GOT3 (cell line): ENCODE data around the gene ORC2.
"Not testable (repeated sequence)": the region's sequence is repeated elsewhere in the genome, so short reads cannot be mapped to it uniquely, and the experiment has no call there.

ENCODE experiments used
- DNase-seq: peaks from one replicate; lab custom pipeline; 2025; ENCODE audit warnings: mixed read lengths; lab: John Stamatoyannopoulos, UW

Gene ORC2

DNA sequence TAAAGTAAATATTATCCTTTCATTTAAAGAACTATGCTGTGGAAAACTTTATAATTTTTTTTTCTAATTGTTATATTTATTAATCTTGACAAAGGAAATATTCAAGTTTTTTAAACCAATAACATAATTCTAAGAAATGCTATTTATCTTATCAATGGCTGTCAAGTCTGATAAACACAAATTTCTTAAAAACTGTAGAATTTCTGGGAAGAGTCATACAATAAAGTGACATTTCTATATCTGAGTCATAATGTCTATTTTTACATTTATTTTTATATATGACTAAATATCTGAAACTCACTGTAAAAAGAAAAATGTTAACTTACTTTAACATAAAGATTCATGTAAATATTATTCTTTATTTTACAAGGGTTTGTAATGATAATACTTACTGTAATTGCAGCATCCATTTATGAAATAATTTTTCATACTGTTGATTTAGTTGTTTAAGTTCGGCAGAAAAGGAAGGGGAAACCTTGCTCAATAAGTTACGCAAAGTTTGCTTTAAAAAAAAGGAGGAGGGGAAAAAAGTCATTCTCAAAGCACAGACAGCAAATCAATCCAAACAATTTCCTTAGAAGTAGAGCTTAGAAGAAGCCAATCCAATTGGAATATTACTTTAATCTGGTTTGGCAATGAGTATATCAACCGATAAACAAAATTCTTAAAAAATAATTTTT is 32.4 kb downstream of the ORC2 start:
- no peak for DNase-seq

DNA sequence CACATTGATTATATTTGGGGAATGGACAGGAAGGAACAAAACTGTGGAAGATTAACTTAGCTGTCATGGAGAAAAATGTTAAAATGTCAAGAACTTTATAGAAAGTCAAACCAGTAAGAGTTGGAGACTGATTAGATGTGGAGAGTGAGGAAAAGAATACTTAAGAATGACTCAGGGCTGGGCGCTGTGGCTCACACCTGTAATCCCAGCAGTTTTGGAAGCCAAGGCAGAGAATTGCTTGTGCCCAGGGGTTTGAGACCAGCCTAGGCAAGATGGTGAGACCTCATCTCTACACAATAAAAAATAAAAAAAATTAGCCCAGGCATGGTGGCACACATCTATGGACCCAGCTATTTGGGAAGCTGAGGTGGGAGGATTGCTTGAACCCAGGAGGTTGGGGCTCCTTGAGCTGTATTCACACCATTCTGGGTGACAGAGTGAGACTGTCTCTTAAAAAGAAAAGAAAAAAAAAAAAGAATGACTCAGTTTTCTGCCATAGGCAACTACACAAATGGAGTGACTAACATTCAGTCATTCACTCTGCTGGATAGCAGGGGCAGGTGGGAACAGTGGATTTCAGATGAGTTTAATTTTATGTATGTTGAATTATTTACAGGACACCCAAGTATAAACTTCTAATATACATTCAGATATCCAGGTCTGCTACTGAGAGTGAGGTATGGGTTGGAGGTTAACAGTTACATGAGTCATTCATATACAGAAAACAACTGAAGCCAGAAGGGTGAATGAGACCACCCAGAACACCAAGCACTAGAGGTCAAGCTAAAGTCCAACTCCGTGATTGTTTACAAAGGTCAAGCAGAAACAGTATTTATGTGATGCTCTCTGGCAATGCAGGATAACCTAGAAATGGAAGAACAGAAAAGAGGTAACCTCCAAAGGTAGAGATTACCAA is 33.9 kb downstream of the ORC2 start:
- no peak for DNase-seq

DNA sequence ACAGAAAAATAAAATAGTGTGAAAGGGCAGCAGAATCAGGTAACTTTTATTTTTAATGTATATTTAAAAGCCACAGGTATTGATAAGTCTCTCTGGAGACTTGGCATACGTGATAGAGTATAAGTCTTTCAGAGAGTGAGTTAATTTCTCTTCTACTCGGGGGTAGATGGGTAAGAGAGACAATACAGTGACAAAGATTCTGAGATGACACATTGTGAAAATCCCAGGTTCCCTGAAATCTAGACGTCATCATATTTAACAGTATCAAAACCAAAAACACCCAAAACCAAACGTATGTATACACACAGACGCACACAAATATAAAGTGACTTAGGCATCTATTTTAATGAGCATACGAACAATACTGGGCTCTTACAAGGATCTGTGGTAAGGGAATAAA is 41.0 kb downstream of the ORC2 start:
- DNase-seq, result no peak

DNA sequence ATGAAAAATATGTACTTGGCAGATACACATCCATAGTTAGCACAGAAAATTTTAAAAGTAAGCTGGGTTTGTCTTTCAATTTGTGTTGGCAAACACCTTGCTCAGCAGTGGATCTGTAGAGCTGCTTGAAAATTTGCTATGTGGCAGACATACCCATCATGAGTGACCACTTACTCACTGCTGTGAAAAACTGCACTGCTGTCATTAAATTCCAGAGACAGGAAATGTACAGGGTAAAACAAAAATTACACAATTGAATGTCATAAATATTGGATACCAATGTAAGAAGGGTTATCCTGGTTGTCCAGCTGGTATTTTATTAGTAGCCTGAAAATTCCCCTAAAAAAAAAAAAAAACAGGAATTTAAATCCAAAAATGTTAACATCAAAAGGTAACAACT is 49.8 kb downstream of the ORC2 start:
- DNase-seq, result no peak

DNA sequence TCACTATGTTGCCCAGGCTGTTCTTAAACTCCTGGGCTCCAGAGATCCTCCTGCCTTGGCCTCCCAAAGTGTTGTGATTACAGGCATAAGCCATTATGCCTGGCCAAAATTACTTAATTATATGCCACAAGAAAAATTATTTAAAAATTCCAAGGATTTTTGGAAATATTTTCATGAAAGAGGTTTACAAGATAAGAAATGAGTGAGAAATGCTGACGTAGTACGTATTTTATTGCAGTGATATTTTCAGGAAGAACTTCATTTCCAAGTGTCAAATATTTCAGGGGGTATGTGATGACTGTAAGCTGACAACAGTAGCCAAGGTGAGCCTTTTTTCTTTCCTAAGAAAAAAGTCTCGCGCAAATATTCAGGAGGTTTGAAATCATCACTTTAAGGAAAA is 53.5 kb downstream of the ORC2 start:
- DNase-seq, result no peak

DNA sequence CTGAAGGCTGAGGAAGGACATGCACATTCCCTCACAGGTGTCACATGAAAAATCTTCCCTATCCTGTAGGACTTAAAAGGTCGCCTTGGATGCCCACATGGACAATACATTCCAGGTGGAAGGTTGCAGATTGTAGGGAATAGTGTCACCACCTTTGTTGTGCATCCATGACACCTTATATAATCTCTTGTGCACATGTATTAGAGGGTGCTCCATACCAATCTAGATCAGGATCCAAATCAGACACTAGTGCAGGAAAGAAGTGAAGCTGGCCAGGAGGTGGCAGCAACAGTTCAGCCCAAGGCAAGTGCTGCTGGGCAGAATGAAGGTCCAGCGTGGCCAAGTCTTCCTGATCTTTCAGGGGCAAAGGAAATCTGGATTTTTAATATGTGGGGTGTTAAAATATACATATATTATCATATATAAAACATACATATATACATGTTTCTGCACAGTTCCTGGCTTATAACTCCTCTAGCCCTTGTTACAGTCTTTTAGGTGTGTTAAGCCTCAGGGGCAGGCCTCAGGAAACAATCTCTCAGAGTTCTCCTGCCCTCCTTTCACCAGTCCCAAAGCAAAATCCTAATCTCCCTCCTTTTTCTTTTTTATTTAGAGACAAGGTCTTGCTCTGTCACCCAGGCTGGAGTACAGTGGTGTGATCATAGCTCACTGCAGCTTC is 57.7 kb downstream of the ORC2 start:
- peak; percentile 18 for DNase-seq

DNA sequence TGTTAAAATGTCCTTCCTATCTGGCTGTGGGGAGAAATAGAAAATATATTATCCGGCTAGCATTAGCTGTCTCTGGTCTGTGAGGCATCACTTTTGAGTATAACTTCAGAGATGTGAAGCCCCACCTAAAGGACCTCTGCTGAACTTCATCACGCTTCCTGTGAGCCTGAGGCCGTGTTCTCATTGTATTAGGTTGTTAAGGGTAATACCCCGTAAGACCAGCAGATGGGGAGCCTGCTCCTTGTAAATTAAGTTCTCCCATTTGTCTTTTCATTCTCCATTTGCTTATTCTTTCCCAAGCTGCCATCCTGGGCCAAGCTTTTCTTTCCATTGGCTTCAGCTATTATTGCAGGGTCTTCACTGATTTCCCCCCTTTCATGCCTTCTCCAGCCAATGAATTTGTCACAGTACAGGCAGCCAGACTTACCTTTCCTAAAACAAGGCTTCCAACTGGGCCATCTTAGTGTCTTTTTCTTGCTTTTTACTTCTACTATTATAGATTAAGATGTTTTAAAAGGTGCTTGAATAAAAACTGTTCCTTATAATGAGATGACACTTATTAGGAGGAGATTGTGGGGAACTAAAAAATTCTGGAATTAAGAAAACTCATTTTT is 61.9 kb downstream of the ORC2 start:
- no peak for DNase-seq

DNA sequence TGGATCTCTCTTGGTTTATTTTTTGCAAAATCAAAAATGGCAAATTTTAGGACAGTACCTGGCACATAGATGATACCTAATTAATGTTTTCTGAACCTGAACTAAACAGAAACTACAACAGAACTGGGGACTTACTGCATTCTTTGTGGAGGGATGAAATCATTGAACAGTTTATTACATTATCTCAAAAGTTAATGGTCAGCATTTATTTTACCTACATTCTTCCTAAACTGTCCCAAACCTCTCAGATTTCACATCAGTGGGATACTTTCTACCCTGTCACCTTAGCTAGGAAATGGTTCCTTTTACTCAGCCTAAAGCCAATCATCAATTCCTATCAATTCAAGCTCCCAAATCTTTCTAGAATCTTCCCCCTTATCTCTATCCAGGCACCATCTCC is 64.0 kb downstream of the ORC2 start:
- no peak for DNase-seq

DNA sequence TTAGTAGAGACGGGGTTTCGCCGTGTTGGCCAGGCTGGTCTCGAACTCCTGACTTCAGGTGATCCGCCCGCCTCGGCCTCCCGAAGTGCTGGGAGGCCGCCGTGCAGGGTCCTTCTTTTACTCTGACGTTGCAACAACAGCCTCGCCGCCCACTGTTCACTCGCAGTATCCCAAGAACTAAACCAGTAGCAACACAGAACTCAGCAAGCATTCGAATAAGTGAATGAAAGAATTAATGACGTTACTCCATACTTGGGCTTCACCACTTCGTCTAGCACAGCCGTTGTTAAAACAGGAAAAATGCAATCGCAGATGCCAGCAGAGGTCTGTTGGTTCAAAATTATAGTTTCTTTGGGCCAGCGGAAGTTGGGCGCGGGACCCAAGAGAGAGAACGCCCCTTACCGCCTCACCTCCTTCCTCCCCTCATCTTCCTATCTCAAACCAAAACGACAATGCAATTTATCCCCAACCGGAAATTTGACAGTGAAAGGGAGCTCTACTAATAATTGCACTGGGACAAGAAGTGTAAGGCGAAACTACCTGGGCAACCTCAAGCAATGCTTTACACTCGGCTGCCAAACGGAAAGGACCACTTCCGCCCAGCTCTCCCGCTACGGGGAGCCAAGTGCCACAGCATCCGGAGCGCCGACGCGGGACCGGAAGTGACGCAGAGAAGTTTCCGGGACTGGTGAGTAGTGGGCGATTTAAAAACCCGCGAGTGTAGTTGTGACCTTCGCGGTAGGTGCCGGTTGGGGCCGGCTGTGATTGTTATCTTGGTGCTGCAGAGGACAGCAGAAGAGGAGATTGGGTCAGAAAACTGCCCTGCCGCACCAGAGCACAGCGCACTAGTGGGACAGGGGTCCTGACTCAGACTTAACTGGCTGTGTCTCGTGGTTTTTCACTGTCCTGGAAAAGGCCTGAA is 74.5 kb downstream of the ORC2 start, which contains the start of the genes NIF3L1 and PPIL3:
TSS of gene NIF3L1 (plus strand) at position 668 of the 922 bp plus-strand sequence. CDS start 2,573 bp downstream, outside the sequence.
TSS of gene PPIL3 (minus strand) at position 374 of the 922 bp plus-strand sequence. CDS start 1,462 bp downstream, outside the sequence.
- peak; percentile 80 for DNase-seq

DNA sequence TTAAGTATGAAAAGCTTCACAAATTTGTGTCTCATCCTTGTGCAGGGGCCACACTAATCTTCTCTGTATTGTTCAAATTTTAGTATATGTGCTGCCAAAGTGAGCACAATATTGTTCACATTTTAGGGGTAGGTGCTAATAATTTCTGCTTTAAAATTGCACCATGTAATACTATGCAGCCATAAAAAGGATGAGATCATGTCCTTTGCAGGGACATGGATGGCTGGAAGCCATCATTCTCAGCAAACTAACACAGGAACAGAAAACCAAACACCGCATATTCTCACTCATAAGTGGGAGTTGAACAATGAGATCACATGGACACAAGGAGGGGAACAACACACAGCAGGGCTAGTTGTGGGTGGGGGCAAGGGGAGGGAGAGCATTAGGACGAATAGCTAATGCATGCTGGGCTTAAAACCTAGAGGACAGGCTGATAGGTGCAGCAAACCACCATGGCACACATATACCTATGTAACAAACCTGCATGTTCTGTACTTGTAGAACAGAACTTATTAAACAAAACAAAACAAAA is 81.7 kb downstream of the ORC2 start:
- DNase-seq, result not testable (repeated sequence)

DNA sequence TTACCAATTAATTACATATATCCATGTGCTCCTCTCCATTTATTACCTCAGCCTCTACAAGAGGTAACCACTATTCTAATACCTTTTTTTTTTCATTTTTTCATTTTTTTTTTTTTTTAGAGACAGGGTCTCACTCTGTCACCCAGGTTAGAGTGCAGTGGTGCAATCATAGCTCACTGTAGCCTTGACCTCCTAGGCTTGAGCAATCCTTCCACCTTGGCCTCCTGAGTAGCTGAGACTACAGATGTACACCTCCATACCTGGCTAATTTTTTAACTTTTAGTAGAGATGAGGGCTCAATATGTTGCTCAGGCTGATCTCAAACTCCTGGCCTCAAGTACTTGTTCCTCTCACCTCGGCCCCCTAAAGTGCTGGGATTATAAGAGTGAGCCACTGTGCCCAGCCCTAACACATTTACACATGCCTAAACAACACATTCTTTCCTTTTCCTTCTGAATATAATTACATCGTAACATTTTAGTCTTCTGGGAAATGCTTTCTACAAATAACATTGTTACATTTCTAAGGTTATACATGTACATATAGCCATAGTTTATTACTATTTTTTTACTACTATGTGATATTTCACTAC is 85.1 kb downstream of the ORC2 start:
- DNase-seq, result no peak

DNA sequence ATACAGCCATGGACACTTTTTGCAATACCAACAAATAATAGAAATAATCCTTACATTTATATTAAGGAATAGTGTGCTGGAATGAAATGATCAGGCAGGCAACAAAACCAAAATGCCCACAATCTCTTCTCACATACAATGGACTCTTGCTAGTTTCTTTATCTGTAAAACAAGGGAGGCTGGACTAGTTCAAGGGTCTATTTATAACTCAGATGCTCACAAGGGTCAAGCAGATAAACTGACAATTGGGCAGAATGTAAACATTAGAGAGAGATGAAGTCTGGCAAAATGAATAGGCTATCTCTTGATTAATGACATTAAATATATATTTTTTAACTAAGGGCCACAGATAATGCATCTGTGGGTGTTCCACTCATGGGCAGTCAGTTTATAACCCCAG is 86.0 kb downstream of the ORC2 start:
- DNase-seq, result no peak

DNA sequence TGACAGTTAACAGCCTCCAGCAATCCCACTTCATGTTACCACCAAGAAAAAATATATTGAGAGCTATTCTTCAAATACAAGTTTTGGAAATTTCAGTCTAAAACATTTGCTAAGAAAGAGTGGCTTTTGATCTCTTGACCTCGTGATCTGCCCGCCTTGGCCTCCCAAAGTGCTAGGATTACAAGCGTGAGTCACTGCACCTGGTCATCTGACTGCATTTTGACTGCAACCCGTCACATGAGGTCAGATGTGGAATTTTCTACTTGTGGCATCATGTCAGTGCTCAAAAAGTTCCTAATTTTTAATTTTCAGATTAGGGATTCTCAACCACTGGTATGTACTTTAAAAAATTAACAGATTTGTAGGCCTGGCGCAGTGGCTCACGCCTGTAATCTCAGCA is 89.9 kb downstream of the ORC2 start:
- no peak for DNase-seq

DNA sequence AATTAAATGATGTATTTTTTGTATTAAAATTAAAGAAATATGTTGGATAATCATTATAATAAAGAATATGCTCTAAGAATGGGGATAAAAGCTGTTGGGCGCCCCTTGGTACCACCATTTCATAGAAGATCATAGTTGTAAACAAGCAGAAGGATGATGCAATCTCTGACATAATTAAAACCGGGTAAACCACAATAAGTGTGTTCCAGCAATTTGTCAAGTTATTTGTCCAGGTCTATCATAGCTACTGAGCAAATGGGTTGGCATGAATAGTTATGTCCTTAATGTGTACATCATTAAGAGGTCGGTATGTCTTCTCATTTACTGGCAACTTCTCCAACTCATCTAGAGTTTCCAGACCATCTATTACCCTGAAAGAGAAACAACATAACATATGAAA is 92.3 kb downstream of the ORC2 start:
- DNase-seq, result no peak

DNA sequence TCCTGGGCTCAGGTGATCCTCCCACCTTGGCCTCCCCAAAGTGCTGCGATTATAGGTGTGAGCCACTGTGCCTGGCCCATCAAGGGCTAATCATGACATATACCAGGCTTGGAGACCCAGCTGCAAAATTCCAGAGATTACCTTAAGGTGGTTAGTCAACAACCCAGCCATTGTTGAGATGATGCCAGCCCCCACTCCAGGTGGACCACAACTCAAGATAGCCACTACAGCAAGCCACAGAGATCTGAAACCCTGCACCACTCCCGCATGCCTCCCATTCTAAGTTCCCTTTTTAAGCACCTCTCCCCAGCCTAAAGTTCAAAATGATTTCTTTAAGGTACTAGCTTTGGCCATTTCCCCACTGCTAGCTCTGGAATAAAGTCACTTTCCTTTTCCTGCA is 94.4 kb downstream of the ORC2 start:
- DNase-seq, result no peak

DNA sequence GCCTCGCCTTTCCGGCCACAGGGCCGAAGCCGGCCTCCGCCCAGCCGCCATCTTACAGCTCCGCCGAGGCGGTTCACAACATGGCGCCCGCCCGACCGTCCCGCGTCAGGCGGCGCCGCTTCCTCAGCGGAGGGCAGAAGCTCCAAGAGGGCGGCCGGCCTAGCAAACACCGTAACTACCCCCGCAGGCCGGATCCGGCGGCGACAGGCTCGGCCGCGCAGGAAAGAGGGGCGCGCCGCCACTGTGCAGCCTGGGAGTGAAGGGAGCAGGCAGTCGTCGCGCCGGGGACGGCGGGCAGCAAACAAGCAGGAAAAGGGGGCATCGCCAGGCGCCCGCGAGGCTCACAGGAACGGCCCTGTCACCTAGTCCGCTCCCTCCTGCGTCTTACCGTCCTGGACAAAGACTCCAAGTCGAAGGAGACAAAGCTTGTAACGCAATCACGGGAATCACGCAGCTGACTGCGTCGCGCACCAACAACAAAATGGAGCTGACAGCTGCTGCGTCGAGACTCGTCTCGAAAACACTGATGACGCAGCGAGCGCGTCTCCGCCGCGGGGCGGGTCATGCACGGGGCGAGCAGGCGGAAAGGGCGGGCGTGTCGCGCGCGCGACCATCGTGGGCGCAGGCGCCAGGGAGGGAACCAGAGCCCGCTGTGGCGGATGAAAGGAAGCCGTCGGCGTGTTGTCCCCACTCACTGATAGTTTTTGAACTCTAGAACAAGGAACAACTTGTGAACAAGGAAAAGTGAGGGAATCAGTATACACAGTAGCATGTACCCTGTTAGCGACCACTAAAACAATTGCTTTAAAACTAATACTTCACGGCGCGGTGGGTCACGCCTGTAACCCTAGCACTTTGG is 99.1 kb downstream of the ORC2 start, which contains the start of gene CLK1:
TSS of gene CLK1 (minus strand) at position 483 of the 859 bp plus-strand sequence. CDS start 2,796 bp downstream, outside the sequence.
- DNase-seq, result peak; percentile 81

DNA sequence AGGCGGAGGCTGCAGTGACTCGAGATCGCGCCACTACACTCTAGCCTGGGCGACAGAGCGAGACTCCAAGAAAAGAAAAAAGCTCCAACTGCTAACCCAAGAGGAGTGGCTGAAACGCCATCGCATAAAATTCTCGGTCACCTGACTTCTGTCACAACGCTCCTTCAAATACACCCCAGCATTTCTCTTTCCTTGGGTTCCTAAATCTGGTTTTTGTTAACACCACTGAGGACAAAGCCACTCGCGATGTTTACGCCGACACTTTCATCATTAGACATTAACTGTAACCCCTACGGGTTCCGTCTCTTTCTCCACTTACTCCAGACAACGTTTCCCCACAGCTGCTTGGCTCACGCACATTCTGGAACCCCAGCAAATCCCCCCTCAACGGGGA is 99.7 kb downstream of the ORC2 start:
- DNase-seq, result no peak

DNA sequence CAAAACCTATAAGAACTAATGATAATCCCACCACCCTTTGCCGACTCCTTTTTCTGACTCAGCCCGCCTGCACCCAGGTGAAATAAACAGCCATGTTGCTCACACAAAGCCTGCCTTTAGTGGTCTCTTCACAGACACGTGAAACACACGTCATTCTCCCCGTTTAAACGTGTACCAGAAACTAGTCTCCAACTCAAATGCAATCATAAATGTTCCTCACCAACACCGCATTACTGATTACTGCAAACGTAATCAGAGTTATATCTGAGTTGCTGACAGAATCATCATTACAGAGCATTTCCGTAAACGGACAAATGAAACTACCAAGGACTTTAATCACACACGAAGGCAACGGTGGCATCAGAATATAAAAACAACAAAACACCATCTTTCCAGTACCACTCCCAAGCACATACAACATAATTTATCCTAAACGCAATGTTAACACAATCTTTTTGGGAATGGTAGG is 100.9 kb downstream of the ORC2 start:
- DNase-seq, result no peak

DNA sequence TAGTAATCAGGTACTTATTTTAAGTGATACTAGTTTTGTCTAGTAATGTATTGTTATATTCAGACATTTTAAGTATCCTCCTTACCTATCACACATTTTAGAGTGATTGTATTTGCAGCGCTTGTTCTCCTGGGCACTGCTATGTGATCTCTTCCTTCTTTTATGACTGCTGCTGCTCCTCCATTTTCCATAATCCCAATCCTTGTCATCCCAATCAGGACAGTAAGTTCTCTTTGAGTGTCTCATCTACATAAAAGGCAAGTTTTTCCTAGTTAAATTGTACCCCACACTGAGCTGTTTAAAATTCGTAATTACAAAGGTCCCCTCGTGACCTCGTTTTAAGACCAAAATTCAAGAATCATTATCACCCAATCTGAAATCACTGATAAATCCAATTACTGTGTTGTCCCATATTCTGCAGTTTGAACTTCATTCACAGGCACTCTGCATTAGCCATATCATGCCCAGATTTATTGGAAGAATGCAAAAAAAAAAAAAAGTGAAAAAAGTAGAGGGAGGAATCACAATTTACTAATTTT is 101.8 kb downstream of the ORC2 start:
- no peak for DNase-seq
